ENCODE results near the gene FSD2. TPM values are rescaled to one million over a fixed set of nuclear protein-coding genes. Genes with fewer than 3 reads are reported as not detected.
A peak's percentile ranks its signal among the peaks of the same experiment; 100 is the strongest.

FSD2 gene
- total and polyA plus RNA-seq, 9 of the 15 experiments (the other 6 are each of a cell fraction or from before 2014, with no cell fraction given), result 0.01 to 0.06 TPM; not detected in 7

DNA sequence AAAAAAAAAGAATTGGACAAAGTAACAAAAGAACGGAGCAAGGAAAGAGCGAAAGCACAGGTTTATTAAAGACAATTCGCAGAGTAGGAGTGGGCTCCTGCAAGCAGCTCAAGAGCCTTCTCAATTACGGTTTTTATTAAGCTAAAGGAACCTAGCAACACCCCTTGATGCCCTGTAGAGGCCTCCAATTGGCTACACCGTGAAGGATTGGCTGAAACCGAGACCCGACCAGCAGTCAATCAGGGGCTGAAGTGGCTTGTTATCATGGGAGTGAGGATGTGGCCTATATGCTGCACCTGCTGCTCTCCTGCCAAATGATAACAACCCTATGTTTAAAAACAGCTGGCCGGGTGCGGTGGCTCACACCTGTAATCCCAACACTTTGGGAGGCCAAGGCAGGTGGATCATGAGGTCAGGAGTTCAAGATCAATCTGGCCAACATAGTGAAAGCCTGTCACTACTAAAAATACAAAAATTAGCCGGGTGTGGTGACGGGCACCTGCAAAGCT is 75.8 kb downstream of the FSD2 start:
- ChIA-PET CTCF (ENCODE audit: low intra/inter-chr PET ratio) (no interaction called here), POLR2A (interaction anchor here (0.7 kb wide), 2 partner anchors 41 to 80 kb away, joined by 3 read pairs; no protein-coding TSS in a partner anchor)
- H3K9ac ChIP-seq (ENCODE audit: insufficient read depth in 1 of 2, low read depth in 2 of 2, low read length in 2 of 2), result no peak overlapping the region
- TF ChIP-seq, protein P1, sequence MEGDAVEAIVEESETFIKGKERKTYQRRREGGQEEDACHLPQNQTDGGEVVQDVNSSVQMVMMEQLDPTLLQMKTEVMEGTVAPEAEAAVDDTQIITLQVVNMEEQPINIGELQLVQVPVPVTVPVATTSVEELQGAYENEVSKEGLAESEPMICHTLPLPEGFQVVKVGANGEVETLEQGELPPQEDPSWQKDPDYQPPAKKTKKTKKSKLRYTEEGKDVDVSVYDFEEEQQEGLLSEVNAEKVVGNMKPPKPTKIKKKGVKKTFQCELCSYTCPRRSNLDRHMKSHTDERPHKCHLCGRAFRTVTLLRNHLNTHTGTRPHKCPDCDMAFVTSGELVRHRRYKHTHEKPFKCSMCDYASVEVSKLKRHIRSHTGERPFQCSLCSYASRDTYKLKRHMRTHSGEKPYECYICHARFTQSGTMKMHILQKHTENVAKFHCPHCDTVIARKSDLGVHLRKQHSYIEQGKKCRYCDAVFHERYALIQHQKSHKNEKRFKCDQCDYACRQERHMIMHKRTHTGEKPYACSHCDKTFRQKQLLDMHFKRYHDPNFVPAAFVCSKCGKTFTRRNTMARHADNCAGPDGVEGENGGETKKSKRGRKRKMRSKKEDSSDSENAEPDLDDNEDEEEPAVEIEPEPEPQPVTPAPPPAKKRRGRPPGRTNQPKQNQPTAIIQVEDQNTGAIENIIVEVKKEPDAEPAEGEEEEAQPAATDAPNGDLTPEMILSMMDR (IDR thresholded peaks at IDR 0.05 in 2 of 3, conservative IDR thresholded peaks at IDR 0.05 in 1 of 3; ENCODE audit: insufficient read depth in 2 of 3, low read depth in 1 of 3, low read length in 3 of 3), result no peak
- TF ChIP-seq ETV6 (IDR thresholded peaks at IDR 0.05; ENCODE audit: borderline replicate concordance in 1 of 2, low read depth in 2 of 2, low read length in 1 of 2) (no peak), ETV6 (CRISPR knock-in tag; IDR thresholded peaks at IDR 0.05; ENCODE audit: borderline replicate concordance) (no peak)
- TF ChIP-seq, protein P2, sequence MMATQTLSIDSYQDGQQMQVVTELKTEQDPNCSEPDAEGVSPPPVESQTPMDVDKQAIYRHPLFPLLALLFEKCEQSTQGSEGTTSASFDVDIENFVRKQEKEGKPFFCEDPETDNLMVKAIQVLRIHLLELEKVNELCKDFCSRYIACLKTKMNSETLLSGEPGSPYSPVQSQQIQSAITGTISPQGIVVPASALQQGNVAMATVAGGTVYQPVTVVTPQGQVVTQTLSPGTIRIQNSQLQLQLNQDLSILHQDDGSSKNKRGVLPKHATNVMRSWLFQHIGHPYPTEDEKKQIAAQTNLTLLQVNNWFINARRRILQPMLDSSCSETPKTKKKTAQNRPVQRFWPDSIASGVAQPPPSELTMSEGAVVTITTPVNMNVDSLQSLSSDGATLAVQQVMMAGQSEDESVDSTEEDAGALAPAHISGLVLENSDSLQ (IDR thresholded peaks at IDR 0.05), result peak; percentile 9; the same call in 1 of the 2 replicates
- no peaks in the 10 kb centered on the region for H3K9me3 ChIP-seq (replicated peaks; ENCODE audit: control insufficient read depth, insufficient read depth, low read depth, low read length)
- H3K36me3 ChIP-seq (ENCODE audit: control insufficient read depth, insufficient read depth, low read length), result no peaks in the 10 kb centered on the region
- H2AFZ ChIP-seq (ENCODE audit: low read depth, low read length), result no peak overlapping the region
- peaks cover 3 to 10% of the 10 kb centered on the region in 2 experiments; a peak in 2 of 5 replicates for H3K27me3 ChIP-seq (ENCODE audit: control insufficient read depth in 2 of 2, insufficient read depth in 2 of 2, low read length in 2 of 2)
- no peaks in the 10 kb centered on the region for H4K20me1 ChIP-seq (replicated peaks; ENCODE audit: control insufficient read depth, insufficient read depth, low read length)
- no peak overlapping the region for H3K27ac ChIP-seq (ENCODE audit: extremely low read depth, low read depth, low read length)
- H3K4me2 ChIP-seq (ENCODE audit: insufficient read depth, low read length), result no peak overlapping the region
- ATAC-seq (no peak; the same call in 2 of the 3 replicates), FAIRE-seq (no peak), DNase-seq (ENCODE audit: extremely low read depth in 1 of 4, low spot score in 3 of 4) (no peak)
- in situ Hi-C loops (cut with MboI) (no loop called here), intact Hi-C loops (cut with micrococcal nuclease) (no loop called here)
- no peak overlapping the region for H3K4me3 ChIP-seq
- WGBS (ENCODE audit: insufficient coverage, low coverage, missing lambda C conversion rate), result 42% methylated on average over 11 of the region's 11 CpGs
- no peaks in the 10 kb centered on the region for H3K9me1 ChIP-seq (ENCODE audit: control insufficient read depth, insufficient read depth, low read length)
- no peaks in the 10 kb centered on the region; a peak in 1 of 5 replicates for H3K4me1 ChIP-seq (replicated peaks in 1 of 2; ENCODE audit: control insufficient read depth in 2 of 2, insufficient read depth in 2 of 2, low read length in 2 of 2)
- BruUV-seq (replicated peaks), result no TSS peak
- no peaks in the 10 kb centered on the region for H3K79me2 ChIP-seq (ENCODE audit: control insufficient read depth, insufficient read depth, low read length)
